H1 (cell line): Measurements from ENCODE around the gene MRTFB.

Experiments used
- GABPA ChIP-seq: IDR thresholded peaks from 2 replicates; pipeline ENCODE4 v1.6.1; 2011; ENCODE audit warnings: mild to moderate bottlenecking, low read length, moderate library complexity, borderline replicate concordance; ENCODE audit not compliant: insufficient read depth
- RNF2 ChIP-seq: fragments of 200-900, 300-1000 bp; sonication (generic); IDR thresholded peaks from 2 replicates; pipeline ENCODE4 v1.7.1; 2016; ENCODE audit warnings: borderline replicate concordance, low read depth, mild to moderate bottlenecking, antibody characterized with exemption, low read length; ENCODE audit not compliant: poor library complexity, severe bottlenecking; ENCODE audit errors: missing control alignments
- TEAD4 ChIP-seq: IDR thresholded peaks from 2 replicates; pipeline ENCODE4 v1.6.1; 2012; ENCODE audit warnings: low read depth, low read length, inconsistent platforms, mixed read lengths
- YY1 ChIP-seq: IDR thresholded peaks from 2 replicates; pipeline ENCODE4 v1.6.1; 2011; ENCODE audit warnings: low read depth, mild to moderate bottlenecking, low read length
- TF ChIP-seq, protein P1 (sequence below), 3 experiments: IDR thresholded peaks; 1 replicate in 2 of 3; 2 replicates in 1 of 3; pipeline versions ENCODE4 v1.5.1 to v1.6.1; 2011; ENCODE audit warnings: low read length in 3 of 3, mild to moderate bottlenecking in 3 of 3, inconsistent platforms in 2 of 3, low read depth in 1 of 3, moderate library complexity in 1 of 3; ENCODE audit not compliant: insufficient read depth in 1 of 3; ENCODE audit errors: control extremely low read depth in 1 of 3

DNA sequence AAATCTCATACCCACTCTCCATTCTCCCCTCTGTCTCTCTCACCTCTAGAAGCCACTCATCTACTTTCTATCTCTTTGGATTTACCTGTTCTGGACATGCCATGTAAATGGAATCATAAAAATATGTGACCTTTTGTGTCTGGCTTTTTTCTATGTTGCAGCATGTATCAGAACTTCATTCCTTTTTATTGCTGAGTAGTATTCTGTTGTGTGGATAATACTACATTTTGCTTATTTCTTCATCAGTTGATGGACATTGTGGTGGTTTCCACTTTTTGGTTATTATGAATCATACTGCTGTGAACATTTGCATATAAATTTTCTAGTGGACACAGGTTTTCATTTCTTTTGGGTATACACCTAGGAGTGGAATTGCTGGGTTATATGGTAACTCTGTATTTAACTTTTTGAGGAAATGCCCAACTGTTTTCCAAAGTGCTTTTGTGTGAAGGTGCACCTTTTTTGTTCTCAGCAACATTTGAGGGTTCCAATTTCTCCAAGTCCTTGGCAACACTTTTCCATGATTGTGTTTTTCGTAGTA is 18.2 kb downstream of the MRTFB start:
- TF ChIP-seq, protein P1, sequence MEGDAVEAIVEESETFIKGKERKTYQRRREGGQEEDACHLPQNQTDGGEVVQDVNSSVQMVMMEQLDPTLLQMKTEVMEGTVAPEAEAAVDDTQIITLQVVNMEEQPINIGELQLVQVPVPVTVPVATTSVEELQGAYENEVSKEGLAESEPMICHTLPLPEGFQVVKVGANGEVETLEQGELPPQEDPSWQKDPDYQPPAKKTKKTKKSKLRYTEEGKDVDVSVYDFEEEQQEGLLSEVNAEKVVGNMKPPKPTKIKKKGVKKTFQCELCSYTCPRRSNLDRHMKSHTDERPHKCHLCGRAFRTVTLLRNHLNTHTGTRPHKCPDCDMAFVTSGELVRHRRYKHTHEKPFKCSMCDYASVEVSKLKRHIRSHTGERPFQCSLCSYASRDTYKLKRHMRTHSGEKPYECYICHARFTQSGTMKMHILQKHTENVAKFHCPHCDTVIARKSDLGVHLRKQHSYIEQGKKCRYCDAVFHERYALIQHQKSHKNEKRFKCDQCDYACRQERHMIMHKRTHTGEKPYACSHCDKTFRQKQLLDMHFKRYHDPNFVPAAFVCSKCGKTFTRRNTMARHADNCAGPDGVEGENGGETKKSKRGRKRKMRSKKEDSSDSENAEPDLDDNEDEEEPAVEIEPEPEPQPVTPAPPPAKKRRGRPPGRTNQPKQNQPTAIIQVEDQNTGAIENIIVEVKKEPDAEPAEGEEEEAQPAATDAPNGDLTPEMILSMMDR (IDR thresholded peaks at IDR 0.05; ENCODE audit: control extremely low read depth in 1 of 3, insufficient read depth in 1 of 3, low read depth in 1 of 3, low read length in 3 of 3), result no peak
- TF ChIP-seq YY1 (no peak), RNF2 (no peak), GABPA (no peak), TEAD4 (no peak)
